Coronary artery (tissue), 2 donors: ENCODE measurements around the gene BTBD9.

Experiments used
- DNase-seq: peaks from one replicate; pipeline ENCODE4 v3.0.0-alpha.2; 2017; ENCODE audit warnings: low spot score
- H3K27ac ChIP-seq, 2 donors: fragments of 200-600 bp; sonication (generic); one replicate each; pipeline ENCODE4 v1.5.1; 2016 to 2019
- H3K4me3 ChIP-seq: fragments of 200-600 bp; sonication (generic); 2 replicates; pipeline ENCODE4 v1.5.1; 2016; ENCODE audit warnings: mild to moderate bottlenecking, moderate library complexity
- TF ChIP-seq, protein P1 (sequence below): fragments of 200-600 bp; sonication (generic); IDR thresholded peaks from one replicate; pipeline ENCODE4 v1.5.1; 2019; ENCODE audit warnings: antibody characterized with exemption

BTBD9 gene

DNA sequence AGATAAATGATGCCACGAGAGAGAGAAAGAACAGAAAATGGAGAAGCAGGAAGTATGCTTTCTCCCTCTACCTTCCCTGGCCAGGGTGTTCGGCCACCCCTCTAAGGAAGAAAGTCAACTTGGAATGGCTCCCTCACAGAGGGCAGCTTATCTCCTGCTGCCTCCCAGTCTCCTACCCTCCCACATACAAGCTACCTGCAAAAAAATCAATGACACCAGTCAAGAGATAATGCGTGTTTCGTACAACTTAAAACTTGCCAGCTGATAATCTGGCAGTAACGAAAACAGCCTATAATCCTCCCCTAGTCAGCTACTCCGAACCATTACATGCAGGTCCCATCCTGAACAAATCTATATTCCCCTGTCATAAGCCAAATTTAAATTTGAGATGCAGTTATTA, 61.7 kb downstream of the BTBD9 start:
- H3K27ac ChIP-seq, result no peak overlapping the region
- no peak overlapping the region for H3K4me3 ChIP-seq
- TF ChIP-seq, protein P1, sequence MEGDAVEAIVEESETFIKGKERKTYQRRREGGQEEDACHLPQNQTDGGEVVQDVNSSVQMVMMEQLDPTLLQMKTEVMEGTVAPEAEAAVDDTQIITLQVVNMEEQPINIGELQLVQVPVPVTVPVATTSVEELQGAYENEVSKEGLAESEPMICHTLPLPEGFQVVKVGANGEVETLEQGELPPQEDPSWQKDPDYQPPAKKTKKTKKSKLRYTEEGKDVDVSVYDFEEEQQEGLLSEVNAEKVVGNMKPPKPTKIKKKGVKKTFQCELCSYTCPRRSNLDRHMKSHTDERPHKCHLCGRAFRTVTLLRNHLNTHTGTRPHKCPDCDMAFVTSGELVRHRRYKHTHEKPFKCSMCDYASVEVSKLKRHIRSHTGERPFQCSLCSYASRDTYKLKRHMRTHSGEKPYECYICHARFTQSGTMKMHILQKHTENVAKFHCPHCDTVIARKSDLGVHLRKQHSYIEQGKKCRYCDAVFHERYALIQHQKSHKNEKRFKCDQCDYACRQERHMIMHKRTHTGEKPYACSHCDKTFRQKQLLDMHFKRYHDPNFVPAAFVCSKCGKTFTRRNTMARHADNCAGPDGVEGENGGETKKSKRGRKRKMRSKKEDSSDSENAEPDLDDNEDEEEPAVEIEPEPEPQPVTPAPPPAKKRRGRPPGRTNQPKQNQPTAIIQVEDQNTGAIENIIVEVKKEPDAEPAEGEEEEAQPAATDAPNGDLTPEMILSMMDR, result no peak
- no peak for DNase-seq

DNA sequence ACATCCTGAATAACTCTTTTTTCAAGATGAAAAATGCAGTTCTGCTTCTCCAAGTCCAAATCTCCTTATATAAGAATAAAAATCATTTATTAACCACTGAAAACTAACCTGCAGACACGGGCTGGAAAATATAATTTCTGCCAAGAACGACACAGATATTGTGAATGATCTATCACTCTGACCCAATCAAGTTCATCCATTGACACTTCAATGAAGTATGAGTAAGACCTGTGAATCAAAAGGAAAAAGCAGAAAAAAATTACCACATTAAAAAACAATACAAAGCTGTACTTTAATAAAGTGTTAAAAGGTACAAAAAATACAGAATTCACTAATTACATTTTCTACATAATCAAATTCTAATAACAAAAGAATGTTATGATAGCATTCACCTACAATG, 62.2 kb downstream of the BTBD9 start:
- DNase-seq, result no peak
- H3K27ac ChIP-seq, result no peak overlapping the region
- TF ChIP-seq, protein P1, result no peak
- H3K4me3 ChIP-seq, result no peak overlapping the region

DNA sequence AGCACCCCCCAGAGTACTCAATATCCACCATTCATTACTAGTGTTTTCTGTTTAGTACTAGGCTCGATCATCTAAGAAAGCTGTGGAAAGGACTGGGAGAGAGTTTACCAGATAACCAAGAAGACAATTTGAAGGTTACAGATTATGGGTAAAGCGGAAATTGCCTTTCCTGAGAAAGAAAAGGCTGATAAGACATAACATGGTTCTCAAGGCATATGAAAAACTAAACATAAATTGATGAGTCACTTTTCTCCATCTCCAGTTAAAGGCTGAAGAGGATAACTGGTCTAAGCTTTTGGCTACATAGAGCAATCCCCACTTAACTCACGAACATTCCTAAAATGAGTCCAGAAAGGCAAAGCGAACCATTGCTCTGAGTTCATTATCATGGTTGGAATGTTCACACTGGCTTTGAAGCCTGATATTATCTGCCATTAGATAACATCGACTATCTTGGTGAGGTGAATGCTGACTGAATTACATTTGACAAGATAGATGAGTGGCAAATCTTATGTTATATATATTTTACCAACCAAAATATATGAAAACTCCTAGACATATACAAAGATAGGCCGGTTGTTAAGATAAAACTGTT, 65.8 kb downstream of the BTBD9 start:
- Histone ChIP-seq H3K4me3 (no peak overlapping the region), H3K27ac (no peak overlapping the region)
- no peak for DNase-seq
- TF ChIP-seq, protein P1, result no peak

DNA sequence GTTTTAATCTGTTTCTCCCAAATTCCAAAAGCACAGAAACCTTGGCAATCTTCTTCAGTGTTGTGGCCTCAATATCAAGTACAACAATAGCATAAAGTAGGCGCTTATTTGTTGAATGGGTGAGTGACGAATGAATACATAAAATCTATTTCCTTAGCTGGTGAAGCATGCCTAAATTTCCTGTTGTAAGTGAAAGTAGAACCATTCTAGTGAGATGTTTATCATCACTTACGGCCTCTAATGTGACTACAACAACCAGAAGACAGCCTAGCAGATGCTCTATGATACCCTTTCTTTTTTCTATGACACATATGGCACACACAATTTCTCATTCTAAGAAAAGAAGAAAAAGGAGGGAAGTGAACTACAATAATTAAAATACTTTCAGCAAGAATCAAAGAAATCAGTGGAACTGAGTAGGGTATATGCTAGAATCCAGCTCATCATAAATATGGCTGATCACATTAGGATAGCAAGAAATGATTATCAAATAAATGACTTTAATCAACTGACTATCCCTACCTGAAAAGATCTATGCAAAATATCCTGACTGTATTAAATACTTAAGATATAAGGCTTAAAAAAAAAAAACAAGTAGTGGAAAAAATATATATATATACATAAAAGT, 67.4 kb downstream of the BTBD9 start:
- DNase-seq, result no peak
- TF ChIP-seq, protein P1, result no peak
- no peak overlapping the region for H3K27ac ChIP-seq

DNA sequence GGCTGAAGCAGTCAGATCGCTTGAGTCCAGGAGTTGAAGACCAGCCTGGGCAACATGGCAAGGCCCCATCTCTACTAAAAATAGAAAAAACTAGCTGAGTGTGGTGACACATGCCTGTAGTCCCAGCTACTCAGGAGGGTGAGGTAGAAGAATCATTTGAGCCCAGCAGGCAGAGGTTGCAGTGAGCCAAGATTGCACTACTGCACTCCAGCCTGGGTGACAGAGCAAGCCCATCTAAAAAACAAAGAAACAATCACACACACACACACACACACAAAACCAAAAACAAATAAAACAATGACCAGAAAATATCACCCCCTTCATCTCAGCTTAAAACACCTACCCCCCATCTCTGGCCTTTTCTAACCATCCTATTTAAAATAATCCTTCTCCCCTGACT, 68.0 kb downstream of the BTBD9 start:
- DNase-seq, result no peak
- TF ChIP-seq, protein P1, result no peak
- Histone ChIP-seq H3K27ac (no peak overlapping the region), H3K4me3 (no peak overlapping the region)

More for the DNA sequence above, 67.4 kb downstream of the BTBD9 start:
- H3K4me3 ChIP-seq, result no peak overlapping the region

DNA sequence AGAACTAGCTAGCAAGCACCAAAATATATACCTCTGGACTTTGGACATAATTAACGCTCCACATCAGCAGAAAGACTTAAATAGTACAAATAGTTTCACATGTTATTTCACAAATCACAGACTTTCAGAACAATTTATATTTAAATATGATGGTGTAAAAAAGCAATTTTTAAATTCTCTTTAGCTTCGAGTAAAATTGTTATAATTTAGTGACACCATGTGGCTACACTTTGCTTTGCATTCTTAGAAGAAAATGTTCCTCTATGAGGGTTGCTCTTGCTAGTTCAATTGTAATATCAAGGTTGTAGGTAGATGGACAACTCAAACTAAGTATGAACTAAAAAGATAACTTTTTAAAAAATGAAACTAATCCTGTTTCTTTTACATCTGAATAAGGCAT, 69.0 kb downstream of the BTBD9 start:
- H3K4me3 ChIP-seq, result no peak overlapping the region
- H3K27ac ChIP-seq, result no peak overlapping the region
- no peak for DNase-seq
- TF ChIP-seq, protein P1, result no peak

DNA sequence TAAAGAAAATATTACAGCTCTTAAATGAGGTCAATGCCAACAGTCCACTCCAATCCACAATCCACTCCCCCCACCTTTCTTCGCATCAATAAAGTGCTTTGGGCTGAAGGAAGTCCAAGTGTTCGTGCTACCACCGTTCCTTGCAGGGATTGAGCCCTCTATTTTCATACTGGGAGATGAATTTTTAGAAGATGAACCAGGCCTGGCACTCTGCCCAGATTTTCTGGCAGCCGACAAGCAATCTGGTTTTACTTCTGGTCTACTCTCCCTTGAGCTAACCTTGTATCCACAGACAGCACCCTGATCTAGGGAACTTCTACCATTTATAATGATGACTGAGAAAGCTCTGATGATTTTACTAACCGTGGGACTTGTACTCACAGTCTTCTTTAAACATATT, 72.3 kb downstream of the BTBD9 start:
- DNase-seq, result peak; percentile 76
- TF ChIP-seq, protein P1, result no peak
- Histone ChIP-seq H3K4me3 (no peak overlapping the region), H3K27ac (no peak overlapping the region)
